Neural cell (in vitro differentiated cells): ENCODE data around the gene RSPH1. TPM values are rescaled to one million over a fixed set of nuclear protein-coding genes. Genes with fewer than 3 reads are reported as not detected.

ENCODE experiments used
- H2AFZ ChIP-seq: fragments of 200-600, 300-800 bp; sonication (generic), shearing (Covaris generic); 2 replicates; pipeline ENCODE4 v1.6.0; 2014; ENCODE audit warnings: low read depth, mild to moderate bottlenecking, antibody characterized with exemption, low read length, moderate library complexity
- H3F3A ChIP-seq: fragments of 200-600 bp; shearing (Covaris generic); 2 replicates; pipeline ENCODE4 v1.6.1; 2016; ENCODE audit warnings: mild to moderate bottlenecking, moderate library complexity, mixed read lengths, antibody characterized with exemption, low read length; ENCODE audit not compliant: insufficient read depth, poor library complexity, severe bottlenecking
- H3K27ac ChIP-seq: fragments of 200-600, 300-800 bp; sonication (generic), shearing (Covaris generic); 2 replicates; pipeline ENCODE4 v1.5.1; 2014; ENCODE audit warnings: mild to moderate bottlenecking, low read length, moderate library complexity
- H3K27me3 ChIP-seq: fragments of 300-800, 200-600 bp; sonication (generic), shearing (Covaris generic); 2 replicates; pipeline ENCODE4 v1.6.0; 2014; ENCODE audit warnings: mild to moderate bottlenecking, low read depth, low read length, moderate library complexity; ENCODE audit not compliant: insufficient read depth
- H3K36me3 ChIP-seq: fragments of 300-800, 200-600 bp; sonication (generic), shearing (Covaris generic); 2 replicates; pipeline ENCODE4 v1.5.1; 2014; ENCODE audit warnings: mild to moderate bottlenecking, antibody characterized with exemption, low read length, moderate library complexity; ENCODE audit not compliant: insufficient read depth
- H3K4me2 ChIP-seq: fragments of 300-800, 200-600 bp; sonication (generic), shearing (Covaris generic); 2 replicates; pipeline ENCODE4 v1.6.0; 2014; ENCODE audit warnings: mild to moderate bottlenecking, low read length
- H3K4me3 ChIP-seq: fragments of 300-800, 200-600 bp; sonication (generic), shearing (Covaris generic); 2 replicates; pipeline ENCODE4 v1.5.1; 2014; ENCODE audit warnings: mild to moderate bottlenecking, low read length, moderate library complexity
- H3K79me2 ChIP-seq: fragments of 200-600 bp; shearing (Covaris generic); replicated peaks from 2 replicates; pipeline ENCODE4 v1.6.0; 2014; ENCODE audit warnings: mild to moderate bottlenecking, low read length, moderate library complexity; ENCODE audit not compliant: insufficient read depth
- H3K9ac ChIP-seq: fragments of 300-800, 200-600 bp; sonication (generic), shearing (Covaris generic); 2 replicates; pipeline ENCODE4 v1.6.1; 2016; ENCODE audit warnings: mild to moderate bottlenecking, low read length, mixed read lengths
- H3K9me2 ChIP-seq: fragments of 200-600 bp; shearing (Covaris generic); 2 replicates; pipeline ENCODE4 v1.6.1; 2016; ENCODE audit warnings: mild to moderate bottlenecking, low read length, mixed read lengths; ENCODE audit not compliant: insufficient read depth
- H3K9me3 ChIP-seq: fragments of 200-600, 300-800 bp; sonication (generic), shearing (Covaris generic); 2 replicates; pipeline ENCODE4 v1.6.1; 2016; ENCODE audit warnings: mild to moderate bottlenecking, mixed run types, low read length, moderate library complexity, mixed read lengths
- H4K20me1 ChIP-seq: fragments of 200-600 bp; shearing (Covaris generic); 2 replicates; pipeline ENCODE4 v1.6.1; 2016; ENCODE audit warnings: mild to moderate bottlenecking, mixed run types; ENCODE audit not compliant: insufficient read depth
- CTCF ChIP-seq: fragments of 450-650 bp; IDR thresholded peaks from 2 replicates; pipeline ENCODE4 v1.5.1; 2014; ENCODE audit warnings: antibody characterized with exemption, mild to moderate bottlenecking, moderate library complexity; ENCODE audit not compliant: poor library complexity, severe bottlenecking
- EP300 ChIP-seq: fragments of 450-650 bp; conservative IDR thresholded peaks from 2 replicates; pipeline ENCODE4 v1.6.1; 2014; ENCODE audit warnings: antibody characterized with exemption, mild to moderate bottlenecking, moderate library complexity; ENCODE audit not compliant: poor library complexity, severe bottlenecking
- EZH2 ChIP-seq: fragments of 200-600, 300-800 bp; shearing (Covaris generic), sonication (generic); IDR thresholded peaks from 2 replicates; pipeline ENCODE4 v1.6.1; 2014; ENCODE audit warnings: antibody characterized with exemption, low read length, borderline replicate concordance, mild to moderate bottlenecking; ENCODE audit not compliant: insufficient read depth, poor library complexity, severe bottlenecking
- MXI1 ChIP-seq: fragments of 450-650 bp; conservative IDR thresholded peaks from 2 replicates; pipeline ENCODE4 v1.6.1; 2014; ENCODE audit warnings: antibody characterized with exemption, mild to moderate bottlenecking; ENCODE audit not compliant: poor library complexity, severe bottlenecking
- POLR2AphosphoS5 ChIP-seq: IDR thresholded peaks from 2 replicates; pipeline ENCODE4 v1.6.1; 2012
- RAD21 ChIP-seq: fragments of 450-650 bp; conservative IDR thresholded peaks from 2 replicates; pipeline ENCODE4 v1.6.1; 2014; ENCODE audit warnings: antibody characterized with exemption, mild to moderate bottlenecking, moderate library complexity
- SMC3 ChIP-seq: fragments of 450-650 bp; conservative IDR thresholded peaks from 2 replicates; pipeline ENCODE4 v1.6.1; 2014; ENCODE audit warnings: antibody characterized with exemption, mild to moderate bottlenecking, moderate library complexity; ENCODE audit not compliant: poor library complexity
- TAF1 ChIP-seq: IDR thresholded peaks from 2 replicates; pipeline ENCODE4 v1.6.1; 2012; ENCODE audit warnings: low read depth
- polyA plus RNA-seq: library from polyadenylated mRNA; depleted of rRNA; stranded (reverse); fragments of >200 nt; gene quantifications from 2 replicates; pipeline ENCODE4 v1.2.3, GENCODE V29; 2014
- TF ChIP-seq, protein P1 (sequence below): IDR thresholded peaks from 2 replicates; pipeline ENCODE4 v1.6.1; 2012; ENCODE audit warnings: borderline replicate concordance

RSPH1 gene
- polyA plus RNA-seq, 1 donor from 2014 or later: 1.3 TPM

DNA sequence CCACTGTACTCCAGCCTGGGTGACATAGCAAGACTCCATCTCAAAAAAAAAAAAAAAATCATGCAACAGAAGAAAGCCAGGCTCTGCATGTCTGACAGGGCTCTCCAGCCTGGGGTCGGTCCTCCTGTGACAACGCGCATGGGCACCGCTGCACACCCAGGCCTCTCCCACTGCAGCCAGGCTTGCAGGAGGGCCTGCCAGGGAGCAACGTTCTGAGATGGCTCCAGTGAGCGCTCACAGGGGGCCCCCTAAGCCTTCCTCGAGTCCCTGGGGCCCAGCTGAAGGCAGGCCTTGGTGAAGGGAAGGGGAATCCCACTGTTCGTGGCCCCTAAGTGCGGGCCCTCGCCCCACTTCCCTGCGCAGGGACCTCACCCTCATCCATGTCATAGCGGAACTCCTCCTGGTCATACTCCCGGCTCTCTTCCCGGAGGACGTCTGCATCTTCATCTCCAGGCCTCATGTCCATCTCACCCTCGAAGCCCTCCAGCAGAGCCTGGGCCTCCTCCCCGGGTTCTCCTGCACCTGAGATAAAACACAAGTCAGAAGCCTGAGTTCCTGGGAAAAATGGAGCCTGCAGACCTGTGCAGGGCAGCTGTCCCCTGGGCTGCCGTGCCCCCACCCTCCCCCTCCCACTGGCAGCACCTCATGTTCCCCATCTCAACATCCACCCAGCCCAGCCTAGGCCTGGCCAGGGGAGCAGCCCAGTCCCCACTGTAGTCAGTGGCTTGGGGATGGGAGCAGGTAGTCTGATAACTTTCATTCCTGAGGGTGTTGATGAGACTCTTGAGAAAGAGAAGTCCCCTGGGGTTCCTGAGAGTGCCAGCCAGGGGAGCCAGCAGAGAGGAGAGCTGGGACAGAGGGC lies 20.3 kb downstream of the RSPH1 start:
- H3K36me3 ChIP-seq: no peaks in the 10 kb centered on the region
- H3K79me2 ChIP-seq: no peaks in the 10 kb centered on the region
- H3K27ac ChIP-seq: no peak overlapping the region
- H4K20me1 ChIP-seq: no peaks in the 10 kb centered on the region
- no peak overlapping the region for H3K4me3 ChIP-seq
- no peak overlapping the region for H3K9ac ChIP-seq
- H3K27me3 ChIP-seq: no peaks in the 10 kb centered on the region
- H3K9me2 ChIP-seq: no peaks in the 10 kb centered on the region
- no peaks in the 10 kb centered on the region for H3K9me3 ChIP-seq
- H2AFZ ChIP-seq: no peak overlapping the region
- H3K4me2 ChIP-seq: no peak overlapping the region
- no peaks in the 10 kb centered on the region for H3F3A ChIP-seq
- TF ChIP-seq, protein P1, sequence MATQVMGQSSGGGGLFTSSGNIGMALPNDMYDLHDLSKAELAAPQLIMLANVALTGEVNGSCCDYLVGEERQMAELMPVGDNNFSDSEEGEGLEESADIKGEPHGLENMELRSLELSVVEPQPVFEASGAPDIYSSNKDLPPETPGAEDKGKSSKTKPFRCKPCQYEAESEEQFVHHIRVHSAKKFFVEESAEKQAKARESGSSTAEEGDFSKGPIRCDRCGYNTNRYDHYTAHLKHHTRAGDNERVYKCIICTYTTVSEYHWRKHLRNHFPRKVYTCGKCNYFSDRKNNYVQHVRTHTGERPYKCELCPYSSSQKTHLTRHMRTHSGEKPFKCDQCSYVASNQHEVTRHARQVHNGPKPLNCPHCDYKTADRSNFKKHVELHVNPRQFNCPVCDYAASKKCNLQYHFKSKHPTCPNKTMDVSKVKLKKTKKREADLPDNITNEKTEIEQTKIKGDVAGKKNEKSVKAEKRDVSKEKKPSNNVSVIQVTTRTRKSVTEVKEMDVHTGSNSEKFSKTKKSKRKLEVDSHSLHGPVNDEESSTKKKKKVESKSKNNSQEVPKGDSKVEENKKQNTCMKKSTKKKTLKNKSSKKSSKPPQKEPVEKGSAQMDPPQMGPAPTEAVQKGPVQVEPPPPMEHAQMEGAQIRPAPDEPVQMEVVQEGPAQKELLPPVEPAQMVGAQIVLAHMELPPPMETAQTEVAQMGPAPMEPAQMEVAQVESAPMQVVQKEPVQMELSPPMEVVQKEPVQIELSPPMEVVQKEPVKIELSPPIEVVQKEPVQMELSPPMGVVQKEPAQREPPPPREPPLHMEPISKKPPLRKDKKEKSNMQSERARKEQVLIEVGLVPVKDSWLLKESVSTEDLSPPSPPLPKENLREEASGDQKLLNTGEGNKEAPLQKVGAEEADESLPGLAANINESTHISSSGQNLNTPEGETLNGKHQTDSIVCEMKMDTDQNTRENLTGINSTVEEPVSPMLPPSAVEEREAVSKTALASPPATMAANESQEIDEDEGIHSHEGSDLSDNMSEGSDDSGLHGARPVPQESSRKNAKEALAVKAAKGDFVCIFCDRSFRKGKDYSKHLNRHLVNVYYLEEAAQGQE: no peak
- TF ChIP-seq CTCF: no peak
- TF ChIP-seq RAD21: no peak
- TF ChIP-seq TAF1: no peak
- TF ChIP-seq EZH2: no peak
- no peak for TF ChIP-seq EP300
- no peak for TF ChIP-seq POLR2AphosphoS5
- TF ChIP-seq SMC3: no peak
- TF ChIP-seq MXI1: no peak

GRCh38 chr21:42475036-42475435 lies 21.0 kb downstream of the RSPH1 start:
- Histone ChIP-seq H3K9me2 (no peaks in the 10 kb centered on the region), H3K4me2 (no peak overlapping the region), H3K27me3 (no peaks in the 10 kb centered on the region), H3K9me3 (no peaks in the 10 kb centered on the region), H2AFZ (no peak overlapping the region), H3K9ac (no peak overlapping the region), H3K36me3 (no peaks in the 10 kb centered on the region), H4K20me1 (no peaks in the 10 kb centered on the region), H3K4me3 (no peak overlapping the region), H3K27ac (no peak overlapping the region), H3K79me2 (no peaks in the 10 kb centered on the region), H3F3A (no peaks in the 10 kb centered on the region)
- no peak for TF ChIP-seq EZH2
- no peak for TF ChIP-seq EP300
- no peak for TF ChIP-seq POLR2AphosphoS5
- TF ChIP-seq, protein P1: no peak
- no peak for TF ChIP-seq CTCF
- TF ChIP-seq RAD21: no peak
- TF ChIP-seq SMC3: no peak
- TF ChIP-seq TAF1: no peak
- no peak for TF ChIP-seq MXI1
